GM18519 (cell line): ENCODE measurements around the gene EPHA3.

Source experiments
- ATAC-seq: cut with Tn5 transposase; IDR thresholded peaks from one replicate; pipeline ENCODE4 v1.9.1; 2021; ENCODE audit warnings: mild to moderate bottlenecking, moderate library complexity; ENCODE audit not compliant: unreplicated experiment, low FRiP score

EPHA3 gene

DNA sequence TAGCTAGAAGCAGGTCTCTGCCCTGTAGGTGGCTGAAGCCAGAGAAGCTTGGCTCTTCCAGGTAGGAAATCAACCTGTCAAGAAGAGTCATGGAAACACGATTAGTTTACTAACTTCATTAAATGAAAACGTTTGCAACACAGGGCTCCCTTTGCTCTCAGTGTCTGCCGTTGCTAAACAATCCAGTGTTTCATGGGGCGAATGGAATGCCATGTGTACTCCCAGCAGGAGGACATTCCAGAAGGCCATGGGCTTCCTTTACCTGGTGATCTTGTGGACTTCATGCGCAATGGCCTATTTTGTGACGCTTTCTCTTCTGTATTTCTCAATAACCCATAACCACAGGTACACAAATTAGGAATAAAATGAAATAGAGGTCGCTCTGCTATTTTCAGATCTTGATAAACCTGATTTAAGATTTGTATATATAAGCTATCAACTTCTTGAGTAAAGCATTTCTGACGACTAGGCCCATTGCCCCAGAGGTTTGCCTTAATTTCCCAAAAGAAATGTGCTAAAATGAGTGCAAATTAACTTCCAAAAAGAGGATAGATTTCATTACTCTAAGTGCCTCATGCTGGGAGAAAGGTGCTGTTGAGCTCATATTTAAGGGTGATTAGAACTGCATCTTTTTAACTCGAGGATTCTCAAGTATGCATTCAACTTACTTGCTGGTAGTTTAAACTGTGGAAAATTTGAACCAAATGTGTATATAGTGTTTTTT, 171.0 kb downstream of the EPHA3 start:
- no peak for ATAC-seq

DNA sequence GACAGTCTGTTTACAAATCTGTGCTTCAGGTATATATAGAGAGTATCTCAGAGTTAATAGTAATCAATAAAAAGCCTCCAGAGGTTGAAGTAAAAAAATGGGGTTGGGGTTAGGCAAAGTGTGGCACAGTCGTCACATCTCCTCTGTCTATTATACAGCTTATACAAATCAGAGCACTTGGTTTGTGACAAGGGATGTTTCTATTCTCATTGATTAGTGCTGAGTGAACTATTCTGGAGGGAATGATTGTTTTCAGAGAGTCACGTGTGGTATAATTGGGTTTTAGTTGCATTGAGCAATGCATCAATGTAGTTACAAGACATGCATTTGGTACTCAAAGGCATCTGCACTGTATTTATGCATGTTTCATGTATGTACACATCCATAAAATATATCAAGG, 172.9 kb downstream of the EPHA3 start:
- ATAC-seq = no peak

- ATAC-seq = no peak
Measured at GRCh38 chr3:89280822-89281365, 173.5 kb downstream of the EPHA3 start.

- no peak for ATAC-seq
Measured at GRCh38 chr3:89287902-89288508, 180.6 kb downstream of the EPHA3 start.

DNA sequence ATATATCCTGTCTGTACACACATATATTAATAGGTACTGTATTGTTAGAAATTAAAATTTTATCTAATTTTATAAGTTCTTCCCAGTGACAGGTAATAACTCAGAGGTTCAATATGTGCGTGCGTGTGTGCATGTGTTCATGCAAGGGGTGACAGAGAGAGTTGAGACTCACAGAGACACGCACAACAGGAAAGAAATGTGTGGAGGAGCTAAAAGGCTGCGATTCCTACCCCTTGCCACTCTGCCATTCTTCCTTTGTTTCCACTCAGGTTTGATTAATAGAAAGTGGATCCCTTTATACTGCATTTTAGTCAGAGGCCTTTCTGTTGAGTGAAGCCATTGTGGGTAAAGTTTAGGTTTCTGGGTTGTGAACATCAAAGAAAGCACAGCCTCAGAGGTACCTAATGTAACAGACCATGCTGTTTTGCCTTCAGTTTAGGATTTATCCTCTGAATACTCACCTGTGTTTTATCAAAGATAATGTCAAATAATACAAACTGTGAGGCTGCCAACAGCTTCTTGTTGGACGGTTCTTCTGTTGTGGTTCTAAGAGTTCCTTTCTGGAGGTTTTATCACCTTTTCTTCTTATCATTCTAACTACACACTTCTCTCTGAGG, 182.3 kb downstream of the EPHA3 start:
- no peak for ATAC-seq

- no peak for ATAC-seq
Measured at GRCh38 chr3:89297199-89297598, 189.8 kb downstream of the EPHA3 start.

- ATAC-seq = no peak
Measured at GRCh38 chr3:89300526-89300925, 193.1 kb downstream of the EPHA3 start.

- no peak for ATAC-seq
Measured at GRCh38 chr3:89300981-89301380, 193.6 kb downstream of the EPHA3 start.

GRCh38 chr3:89303701-89304100, 196.3 kb downstream of the EPHA3 start:
- no peak for ATAC-seq

- ATAC-seq = no peak
Measured at GRCh38 chr3:89306540-89306939, 199.1 kb downstream of the EPHA3 start.

DNA sequence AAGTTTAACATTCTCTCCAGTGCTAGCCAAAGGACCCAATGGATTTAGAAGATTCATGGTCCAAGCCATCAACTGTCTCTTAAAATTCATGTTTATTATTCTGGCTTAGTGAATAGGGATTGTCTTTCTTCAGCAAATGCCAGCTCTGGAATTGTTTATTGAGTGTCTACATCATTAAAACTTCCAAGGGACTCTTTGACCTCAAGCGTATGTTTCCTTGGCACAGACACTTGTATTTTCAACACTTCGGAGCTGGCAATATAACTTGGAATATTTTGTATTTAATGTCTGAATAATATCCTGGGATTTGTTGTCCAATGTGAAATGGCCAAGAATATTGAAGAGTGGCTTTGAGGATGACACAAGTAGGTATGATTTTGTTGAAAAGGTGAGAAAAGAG, 204.2 kb downstream of the EPHA3 start:
- ATAC-seq = no peak

DNA sequence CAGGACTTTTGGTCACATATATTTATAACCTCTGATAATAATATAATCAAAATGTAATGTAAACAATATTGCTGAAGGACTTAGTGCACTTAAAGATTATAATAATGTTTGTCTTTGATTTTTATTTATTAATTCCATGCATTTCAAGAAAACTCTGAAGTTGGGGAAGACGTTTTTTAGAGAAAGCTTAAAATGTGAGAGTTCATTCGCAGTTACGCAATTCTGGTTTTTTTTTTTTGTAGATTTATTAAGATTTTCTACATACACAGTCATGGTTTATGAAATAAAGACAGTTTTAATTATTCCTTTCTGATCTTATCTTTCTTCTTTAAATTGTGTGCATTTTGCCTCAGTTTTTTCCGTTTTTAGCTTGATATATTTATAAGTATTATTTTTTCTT, 204.7 kb downstream of the EPHA3 start:
- ATAC-seq = no peak

DNA sequence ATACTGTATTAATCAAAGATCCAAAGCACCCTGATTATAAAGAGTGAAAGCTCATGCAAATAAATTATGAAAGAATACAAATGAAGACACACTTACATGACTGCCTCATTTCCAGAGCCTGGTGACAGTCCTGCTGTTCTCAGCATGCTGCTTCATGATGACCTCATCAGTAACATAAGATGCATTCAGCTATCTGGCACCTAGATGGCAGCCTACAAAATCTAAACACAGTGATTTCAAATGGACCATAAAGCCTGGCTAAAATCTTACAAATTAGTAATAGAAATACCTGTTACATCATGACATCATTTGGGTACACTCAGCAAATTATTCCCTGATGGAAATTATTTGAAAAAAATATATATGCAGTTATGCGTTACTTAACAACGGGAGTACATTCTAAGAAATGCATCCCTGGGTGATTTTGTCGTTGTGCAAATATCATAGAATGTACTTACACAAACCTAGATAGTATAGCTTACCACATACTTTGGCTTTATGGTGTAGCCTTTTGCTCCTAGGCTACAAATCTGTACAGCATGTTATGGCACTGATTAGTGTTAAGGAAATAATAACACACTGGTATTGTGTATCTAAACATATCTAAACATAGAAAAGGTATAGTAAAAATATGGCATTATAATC, 207.2 kb downstream of the EPHA3 start:
- ATAC-seq = no peak

- ATAC-seq = no peak
Measured at GRCh38 chr3:89315750-89316470, 208.5 kb downstream of the EPHA3 start.

DNA sequence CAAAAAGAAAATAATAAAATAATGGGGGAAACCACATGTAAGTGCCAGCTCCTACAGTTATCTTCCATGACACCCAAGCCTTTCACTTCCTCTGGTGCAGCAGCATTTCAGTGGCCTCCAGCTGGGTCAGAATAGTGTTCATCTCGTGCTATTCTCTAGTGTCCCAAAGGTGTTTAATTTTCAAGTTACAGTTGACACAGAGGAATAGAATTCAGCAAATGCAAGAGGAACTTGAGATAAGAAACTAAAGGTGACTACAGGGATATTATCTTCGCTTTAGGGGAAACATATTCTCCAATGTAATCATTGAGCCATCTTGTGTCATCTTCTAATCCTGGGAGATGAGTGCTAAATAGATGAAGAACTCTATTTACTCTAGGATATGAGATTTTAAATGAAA, 212.8 kb downstream of the EPHA3 start:
- ATAC-seq = no peak

GRCh38 chr3:89326997-89327396, 219.6 kb downstream of the EPHA3 start:
- ATAC-seq = no peak

DNA sequence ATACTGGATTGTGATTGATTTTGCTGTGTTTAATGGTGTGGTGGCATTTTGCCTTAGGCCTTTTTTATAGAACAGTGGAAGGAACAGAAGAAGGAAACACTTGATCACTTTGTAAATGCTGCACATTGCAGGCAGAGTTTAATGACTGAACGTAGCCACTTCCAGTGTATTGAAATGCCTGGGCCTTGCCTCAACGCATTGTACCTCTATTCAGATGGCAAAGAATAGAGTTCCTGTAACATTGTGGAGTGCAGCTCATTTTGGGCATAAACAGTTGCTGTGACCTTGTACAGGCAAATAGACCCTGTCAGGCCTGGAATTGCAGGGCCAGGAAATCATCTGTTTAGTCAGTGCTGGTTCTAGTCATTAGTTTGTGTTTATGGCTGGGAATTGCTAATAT, 225.0 kb downstream of the EPHA3 start:
- no peak for ATAC-seq

DNA sequence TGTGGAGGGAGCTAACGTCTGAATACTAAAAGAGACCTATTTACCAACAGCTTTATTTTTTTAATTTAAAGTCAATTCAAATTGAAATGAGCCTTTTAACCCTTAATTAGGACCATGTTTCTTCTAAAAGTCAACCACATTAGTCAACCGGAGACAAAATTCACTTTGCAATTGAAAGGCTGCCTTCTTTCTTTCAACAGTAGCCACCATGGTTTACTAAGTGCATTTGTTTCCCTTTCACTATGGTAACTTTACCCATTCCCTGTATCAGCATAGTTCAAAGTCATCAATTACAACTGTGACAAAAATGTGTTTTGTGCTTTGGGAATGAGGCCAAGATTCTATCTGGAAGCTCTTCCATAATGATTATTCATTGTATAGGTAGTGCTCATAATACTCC, 225.4 kb downstream of the EPHA3 start:
- ATAC-seq = no peak

GRCh38 chr3:89335693-89336092, 228.3 kb downstream of the EPHA3 start:
- no peak for ATAC-seq

GRCh38 chr3:89340408-89340807, 233.0 kb downstream of the EPHA3 start:
- no peak for ATAC-seq

- no peak for ATAC-seq
Measured at GRCh38 chr3:89344076-89344475, 236.7 kb downstream of the EPHA3 start.
